Lower leg skin (tissue), 4 donors: Measurements from ENCODE around the gene AHCY. TPM values are rescaled to one million over a fixed set of nuclear protein-coding genes. Genes with fewer than 3 reads are reported as not detected.
"Not testable (repeated sequence)": the region's sequence is repeated elsewhere in the genome, so short reads cannot be mapped to it uniquely, and the experiment has no call there.

Experiments
- DNase-seq, 2 donors: peaks; one replicate each; pipeline ENCODE4 v3.0.0-alpha.2; 2019; ENCODE audit warnings: low spot score in 2 of 2
- H3K4me3 ChIP-seq: fragments of 200-600 bp; sonication (generic); 2 replicates; pipeline ENCODE4 v1.5.1; 2017; ENCODE audit warnings: mild to moderate bottlenecking, low read depth; ENCODE audit not compliant: poor library complexity, severe bottlenecking
- CTCF ChIP-seq, 3 donors: fragments of 450-650 bp; IDR thresholded peaks; one replicate each; pipeline ENCODE4 v1.5.1; 2016; ENCODE audit warnings: antibody characterized with exemption in 3 of 3, mild to moderate bottlenecking in 3 of 3, moderate library complexity in 2 of 3
- POLR2A ChIP-seq, 2 donors: fragments of 450-650 bp; IDR thresholded peaks; one replicate each; pipeline ENCODE4 v1.6.1; 2016 to 2017; ENCODE audit warnings: antibody characterized with exemption in 2 of 2, mild to moderate bottlenecking in 1 of 2, moderate library complexity in 1 of 2
- WGBS, 2 donors: methylation state at CpG; one replicate each; pipeline ENCODE4 v1.1.5; 2018; 5-methylcytosine and 5-hydroxymethylcytosine counted together
- intact Hi-C: fragments of 100-400 bp; cut with DNase I; formaldehyde crosslinking; loops from one replicate; pipeline ENCODE4 v1.15.0; 2023; ENCODE audit warnings: low total_unique reads
- total RNA-seq, 4 donors: library from RNA; depleted of rRNA; stranded (reverse); fragments of >200 nt; gene quantifications; one replicate each; pipeline ENCODE4 v1.1.0, GENCODE V29; 2016

The AHCY gene
- total RNA-seq, 4 donors from 2014 or later, result 42.2 to 83.3 (median 56.0) TPM

GRCh38 chr20:34249291-34249690 is 53.9 kb downstream of the AHCY start:
- DNase-seq, result peak in 1 of 2 donors; percentile 22

GRCh38 chr20:34246126-34246626 is 57.0 kb downstream of the AHCY start:
- no peak for TF ChIP-seq CTCF (IDR thresholded peaks at IDR 0.05)
- no peak for DNase-seq
- intact Hi-C loops, result no loop called here
- H3K4me3 ChIP-seq, result no peak overlapping the region
- 91% methylated on average over 2 of the region's 2 CpGs for WGBS, 2 donors

More at GRCh38 chr20:34249291-34249690, 53.9 kb downstream of the AHCY start:
- no peak overlapping the region for H3K4me3 ChIP-seq
- intact Hi-C loops, result no loop called here
- 76 to 84% methylated on average over 6 of the region's 6 CpGs for WGBS, 2 donors
- TF ChIP-seq POLR2A (IDR thresholded peaks at IDR 0.05), result no peak
- no peak for TF ChIP-seq CTCF (IDR thresholded peaks at IDR 0.05)

GRCh38 chr20:34243377-34243776 is 59.8 kb downstream of the AHCY start:
- no peak for TF ChIP-seq CTCF (IDR thresholded peaks at IDR 0.05)
- TF ChIP-seq POLR2A (IDR thresholded peaks at IDR 0.05), result no peak
- no peak overlapping the region for H3K4me3 ChIP-seq
- no peak for DNase-seq
- intact Hi-C loops, result no loop called here
- WGBS, 2 donors, result 38 to 43% methylated on average over 3 of the region's 3 CpGs

- TF ChIP-seq CTCF (IDR thresholded peaks at IDR 0.05) (no peak), POLR2A (IDR thresholded peaks at IDR 0.05) (no peak)
- H3K4me3 ChIP-seq, result no peak overlapping the region
- WGBS, 2 donors, result 74 to 85% methylated on average over 1 of the region's 1 CpG
- intact Hi-C loops, result no loop called here
- DNase-seq, result no peak
Measured at GRCh38 chr20:34242879-34243278, 60.3 kb downstream of the AHCY start.

- 87 to 93% methylated on average over 4 of the region's 4 CpGs for WGBS, 2 donors
- intact Hi-C loops, DNase-seq, H3K4me3 ChIP-seq: not testable (repeated sequence)
Measured at GRCh38 chr20:34242015-34242414, 61.1 kb downstream of the AHCY start.

GRCh38 chr20:34240693-34241615 is 62.2 kb downstream of the AHCY start, which contains the start of gene ASIP:
Gene ASIP, plus strand, starts transcription at chr20:34241423. Its CDS starts 18,952 bp downstream, at chr20:34260375.
- 75 to 78% methylated on average over 9 of the region's 9 CpGs for WGBS, 2 donors
- no peak for TF ChIP-seq POLR2A (IDR thresholded peaks at IDR 0.05)
- no peak for TF ChIP-seq CTCF (IDR thresholded peaks at IDR 0.05)
- no peak for DNase-seq
- H3K4me3 ChIP-seq, result no peak within 1 kb of the TSS
- intact Hi-C loops, result no loop called here
